Duodenal mucosa (tissue), 2 donors: ENCODE data around the gene ASCL5.
A peak's percentile ranks its signal among the peaks of the same experiment; 100 is the strongest.

ENCODE experiments used
- H3K27ac ChIP-seq: one replicate; pipeline ENCODE4 v1.7.0; 2013; ENCODE audit warnings: low read depth, low read length
- H3K27me3 ChIP-seq, 2 donors: one replicate each; pipeline ENCODE4 v1.7.0; 2013; ENCODE audit warnings: low read length in 2 of 2, control low read depth in 1 of 2; ENCODE audit not compliant: insufficient read depth in 2 of 2, control insufficient read depth in 1 of 2
- H3K36me3 ChIP-seq, 2 donors: one replicate each; pipeline ENCODE4 v1.7.0; 2013; ENCODE audit warnings: low read length in 2 of 2, control low read depth in 1 of 2; ENCODE audit not compliant: insufficient read depth in 2 of 2, control insufficient read depth in 1 of 2
- H3K4me1 ChIP-seq, 2 donors: one replicate each; pipeline ENCODE4 v1.7.0; 2013; ENCODE audit warnings: low read length in 2 of 2, control low read depth in 1 of 2; ENCODE audit not compliant: insufficient read depth in 2 of 2, control insufficient read depth in 1 of 2
- H3K4me3 ChIP-seq, 2 donors: one replicate each; pipeline ENCODE4 v1.7.0; 2013; ENCODE audit warnings: low read length in 2 of 2, low read depth in 1 of 2
- H3K9ac ChIP-seq, 2 donors: one replicate each; pipeline ENCODE4 v1.7.0; 2013; ENCODE audit warnings: low read length in 2 of 2, low read depth in 1 of 2
- H3K9me3 ChIP-seq, 2 donors: one replicate each; pipeline ENCODE4 v1.7.0; 2013; ENCODE audit warnings: low read length in 2 of 2, control low read depth in 1 of 2; ENCODE audit not compliant: control insufficient read depth in 1 of 2

Gene ASCL5

GRCh38 chr1:201122321-201122957 lies 4.5 kb downstream of the ASCL5 start:
- Histone ChIP-seq H3K36me3 (no peaks in the 10 kb centered on the region), H3K4me3 (no peak overlapping the region), H3K9ac (no peak overlapping the region), H3K9me3 (no peaks in the 10 kb centered on the region), H3K4me1 (peaks cover 0 to 4% of the 10 kb centered on the region in 2 donors), H3K27ac (no peak overlapping the region), H3K27me3 (peaks cover 0 to 9% of the 10 kb centered on the region in 2 donors)

- H3K36me3 ChIP-seq, result no peaks in the 10 kb centered on the region
Measured at GRCh38 chr1:201119206-201120197, 7.5 kb downstream of the ASCL5 start.

DNA sequence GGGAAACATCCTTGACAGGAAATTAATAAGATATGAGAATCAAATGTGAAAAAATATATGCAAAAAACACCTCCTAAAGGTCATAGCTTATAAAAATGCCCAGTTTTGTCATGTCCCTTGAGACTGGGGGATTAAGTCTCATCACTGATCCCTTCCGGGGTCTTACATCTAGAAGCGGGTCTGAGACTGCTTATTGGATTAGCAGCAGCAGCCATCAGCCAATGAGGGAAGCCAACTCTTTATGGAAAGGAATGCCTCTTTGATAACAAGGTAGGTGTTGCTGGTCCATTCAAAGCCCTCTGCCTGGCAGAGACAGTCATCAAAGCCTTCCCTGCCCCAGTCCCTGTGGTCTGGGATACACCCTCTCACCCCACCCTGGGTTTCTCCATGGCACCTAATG lies 10.9 kb downstream of the ASCL5 start:
- Histone ChIP-seq H3K4me1 (peaks cover 0 to 10% of the 10 kb centered on the region in 2 donors), H3K4me3 (no peak overlapping the region)

More at GRCh38 chr1:201119206-201120197, 7.5 kb downstream of the ASCL5 start:
- H3K4me1 ChIP-seq, result peaks cover 0 to under 1% of the 10 kb centered on the region in 2 donors
- H3K4me3 ChIP-seq, result no peak overlapping the region
- no peak overlapping the region for H3K27ac ChIP-seq
- H3K9me3 ChIP-seq, result no peaks in the 10 kb centered on the region
- peaks cover 5 to 9% of the 10 kb centered on the region in 2 donors for H3K27me3 ChIP-seq
- no peak overlapping the region for H3K9ac ChIP-seq

GRCh38 chr1:201115390-201115937 lies 11.5 kb downstream of the ASCL5 start:
- Histone ChIP-seq H3K9me3 (no peaks in the 10 kb centered on the region), H3K36me3 (no peaks in the 10 kb centered on the region), H3K4me1 (peaks cover 0 to 10% of the 10 kb centered on the region in 2 donors), H3K4me3 (no peak overlapping the region), H3K27ac (no peak overlapping the region), H3K9ac (no peak overlapping the region), H3K27me3 (peaks cover 0 to 5% of the 10 kb centered on the region in 2 donors)

More for the DNA sequence above, 10.9 kb downstream of the ASCL5 start:
- peaks cover 0 to 5% of the 10 kb centered on the region in 2 donors for H3K27me3 ChIP-seq
- H3K9me3 ChIP-seq, result no peaks in the 10 kb centered on the region
- no peak overlapping the region for H3K9ac ChIP-seq
- no peak overlapping the region for H3K27ac ChIP-seq
- no peaks in the 10 kb centered on the region for H3K36me3 ChIP-seq

DNA sequence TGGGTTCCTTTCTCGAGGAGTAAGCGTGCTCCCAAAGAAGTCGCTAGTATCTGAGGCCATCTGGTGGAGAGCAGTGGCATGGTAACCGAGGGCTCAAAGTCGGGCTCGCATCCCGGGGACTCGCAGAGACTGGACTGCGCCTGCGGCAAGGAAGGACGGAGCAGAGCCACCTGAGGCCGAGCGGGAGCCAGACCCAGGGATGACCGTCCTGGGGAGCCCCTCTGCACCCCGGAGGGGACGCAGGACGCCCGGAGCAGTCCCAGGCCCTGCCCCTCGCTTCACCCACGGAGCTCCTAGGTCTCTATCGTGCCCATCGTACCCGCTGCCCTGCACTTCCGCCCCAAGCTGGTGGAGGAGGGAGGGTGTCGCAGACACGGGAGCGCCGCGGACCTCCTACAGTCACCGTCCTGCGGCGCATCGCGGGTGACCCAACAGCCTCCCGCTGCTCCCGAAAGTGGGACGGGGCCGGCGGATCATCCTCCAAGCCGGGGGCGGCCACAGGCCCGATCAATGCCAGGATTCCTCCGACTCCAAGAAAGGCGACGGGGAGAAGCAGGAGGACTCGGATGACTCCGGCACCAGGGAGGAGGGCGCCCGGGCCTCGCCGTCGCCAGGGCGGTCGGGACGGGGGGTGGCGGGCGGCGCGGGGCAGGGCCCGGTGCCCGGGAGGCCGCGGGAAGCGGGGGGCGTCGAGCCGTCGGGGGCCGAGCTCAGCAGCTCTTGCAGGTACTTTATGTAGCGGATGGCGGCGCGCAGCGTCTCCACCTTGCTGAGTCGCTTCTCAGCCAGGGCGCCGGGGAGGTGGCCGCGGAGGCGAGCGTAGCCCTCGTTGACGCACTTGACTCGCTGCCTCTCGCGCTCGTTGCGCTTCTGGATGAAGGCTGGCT lies 12.5 kb downstream of the ASCL5 start:
- H3K36me3 ChIP-seq, result no peaks in the 10 kb centered on the region
- peak overlapping the region; percentile 43 to 59 for H3K9ac ChIP-seq
- H3K4me1 ChIP-seq, result peaks cover 0 to 10% of the 10 kb centered on the region in 2 donors
- H3K4me3 ChIP-seq, result peak overlapping the region; percentile 74 to 88
- H3K9me3 ChIP-seq, result no peaks in the 10 kb centered on the region
- no peak overlapping the region for H3K27ac ChIP-seq
- peaks cover 0 to 5% of the 10 kb centered on the region in 2 donors for H3K27me3 ChIP-seq

GRCh38 chr1:201113451-201114244 lies 13.3 kb downstream of the ASCL5 start:
- H3K4me3 ChIP-seq, result peak overlapping the region; percentile 74 to 88
- H3K27me3 ChIP-seq, result peaks cover 0 to 5% of the 10 kb centered on the region in 2 donors
- no peak overlapping the region for H3K27ac ChIP-seq
- H3K9me3 ChIP-seq, result no peaks in the 10 kb centered on the region
- H3K4me1 ChIP-seq, result peaks cover 0 to 10% of the 10 kb centered on the region in 2 donors
- peak overlapping the region; percentile 43 to 59 for H3K9ac ChIP-seq
- no peaks in the 10 kb centered on the region for H3K36me3 ChIP-seq

- H3K4me3 ChIP-seq, result no peak overlapping the region
- peaks cover 0 to 10% of the 10 kb centered on the region in 2 donors for H3K4me1 ChIP-seq
- no peaks in the 10 kb centered on the region for H3K9me3 ChIP-seq
- no peaks in the 10 kb centered on the region for H3K36me3 ChIP-seq
- H3K27ac ChIP-seq, result no peak overlapping the region
- peaks cover 0 to 5% of the 10 kb centered on the region in 2 donors for H3K27me3 ChIP-seq
- no peak overlapping the region for H3K9ac ChIP-seq
Measured at GRCh38 chr1:201112926-201113325, 14.1 kb downstream of the ASCL5 start.

DNA sequence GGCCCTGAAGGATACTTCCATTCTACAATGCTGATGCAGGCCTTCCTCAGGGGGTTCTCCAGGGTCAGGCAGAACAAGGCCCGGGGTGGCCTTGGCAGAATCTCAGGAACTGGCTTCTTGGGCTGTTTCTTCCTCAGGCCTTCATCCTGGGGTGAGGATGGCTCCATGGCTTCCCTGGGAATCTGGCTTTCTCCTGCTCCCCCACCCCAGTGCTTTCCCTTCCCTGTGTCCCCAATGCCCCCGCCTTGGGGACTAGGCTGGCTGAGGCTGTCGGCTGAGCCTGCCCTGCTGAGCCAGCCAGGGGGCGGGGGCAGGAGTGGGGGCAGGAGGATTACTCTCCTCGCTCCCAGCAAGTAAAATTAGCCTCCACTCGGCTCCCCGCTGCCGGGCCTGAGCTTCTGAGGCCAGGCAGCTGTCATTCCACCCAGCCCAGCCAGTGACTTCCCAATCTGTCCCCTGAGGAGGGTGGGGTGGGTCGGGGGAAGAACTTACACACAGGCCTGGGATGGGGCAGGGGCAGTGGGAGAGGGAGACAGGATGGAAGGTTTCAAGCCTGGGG lies 14.7 kb downstream of the ASCL5 start, which contains the start of gene CACNA1S:
Gene CACNA1S (minus strand): TSS at position 254 of the 559 bp plus-strand sequence. CDS start 87 bp downstream, at position 167.
- no peak within 1 kb of the TSS for H3K4me3 ChIP-seq
- H3K27ac ChIP-seq, result no peak within 1 kb of the TSS
- H3K4me1 ChIP-seq, result peaks cover 0 to 10% of the 10 kb centered on the region in 2 donors
- H3K36me3 ChIP-seq, result no peaks in the 10 kb centered on the region
- no peak within 1 kb of the TSS for H3K9ac ChIP-seq
- H3K9me3 ChIP-seq, result no peaks in the 10 kb centered on the region
- H3K27me3 ChIP-seq, result peaks cover 0 to 5% of the 10 kb centered on the region in 2 donors
